Measurements from ENCODE around the gene MARK3. TPM values are rescaled to one million over a fixed set of nuclear protein-coding genes. Genes with fewer than 3 reads are reported as not detected.
A peak's percentile ranks its signal among the peaks of the same experiment; 100 is the strongest.

MARK3 gene
- total and polyA plus RNA-seq, 2 donors: 44.4 to 130 TPM

DNA sequence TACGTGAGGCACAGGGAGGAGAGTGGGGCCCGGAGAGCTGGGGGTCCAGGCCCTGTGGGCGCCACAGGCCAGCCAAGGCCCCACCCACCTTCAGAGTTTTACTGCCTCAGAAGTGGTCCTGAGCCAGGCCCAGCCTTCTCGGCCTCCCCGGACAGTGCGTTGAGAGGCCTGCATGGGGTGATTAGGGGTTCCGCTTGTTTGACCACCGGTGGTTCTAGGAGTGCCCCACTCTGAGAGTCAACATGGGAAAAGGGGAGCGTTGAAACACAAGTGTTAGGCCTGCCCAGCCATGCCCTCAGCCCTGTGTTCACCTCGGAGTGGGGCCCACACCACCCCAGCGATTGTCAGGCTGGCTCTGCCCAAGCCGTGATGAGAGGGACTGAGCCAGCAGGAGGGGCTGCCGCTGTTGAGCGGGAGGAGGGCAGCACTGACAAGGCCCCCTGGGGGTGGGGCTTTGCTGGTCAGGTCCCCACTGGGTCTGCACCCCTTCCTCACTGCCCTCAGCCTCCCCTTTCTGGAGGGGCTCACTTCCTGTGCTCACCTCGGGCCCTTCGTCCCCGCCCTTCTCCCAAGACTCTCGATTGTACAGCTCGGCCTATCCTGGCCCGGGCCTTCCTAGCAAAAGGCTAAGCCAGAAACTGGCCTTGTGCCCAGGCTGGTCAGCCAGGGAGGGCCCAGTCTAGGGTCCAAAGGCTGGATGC, 132.7 kb downstream of the MARK3 start:
- H3K4me3 ChIP-seq (ENCODE audit: low read depth, low read length): no peak overlapping the region

DNA sequence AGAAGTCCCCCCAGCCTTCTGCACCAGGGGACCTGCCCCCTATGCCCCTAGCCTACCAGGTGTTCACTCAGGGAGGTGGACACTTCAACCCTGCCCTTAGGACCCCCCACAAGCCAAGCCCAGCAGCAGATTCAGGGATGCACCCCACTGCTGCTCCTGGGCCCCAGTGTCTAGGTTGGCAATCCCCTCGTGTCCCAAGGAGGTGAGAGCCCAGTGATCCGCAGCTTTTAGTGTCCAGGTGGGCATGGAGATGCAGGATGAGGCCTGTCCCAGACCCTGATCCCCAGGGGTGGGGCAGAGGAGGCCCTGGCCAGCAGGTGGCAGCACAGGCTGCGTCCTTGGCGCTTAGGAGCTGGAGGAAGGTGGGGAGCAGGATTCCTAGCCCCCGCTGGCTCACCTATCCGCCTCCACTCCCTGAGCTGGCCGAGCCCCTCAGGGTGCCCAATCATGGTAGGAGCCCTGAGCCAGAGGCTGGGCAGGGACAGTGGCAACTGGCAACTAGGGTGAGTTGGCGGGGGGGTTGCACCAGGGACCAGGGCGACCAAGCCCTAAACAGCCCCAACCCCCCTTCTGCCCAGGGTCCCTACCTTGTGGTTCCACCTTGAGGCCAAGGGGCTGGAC, 133.3 kb downstream of the MARK3 start:
- WGBS: 36% methylated on average over 9 of the region's 9 CpGs
- no peak for DNase-seq (ENCODE audit: extremely low spot score)
- no peak overlapping the region for H3K27ac ChIP-seq (ENCODE audit: low read depth)

More for the DNA sequence above, 132.7 kb downstream of the MARK3 start:
- Histone ChIP-seq H3K27ac (ENCODE audit: low read depth) (no peak overlapping the region), H3K36me3 (ENCODE audit: insufficient read depth) (no peaks in the 10 kb centered on the region), H3K4me1 (ENCODE audit: insufficient read depth) (no peaks in the 10 kb centered on the region)
- 20% methylated on average over 20 of the region's 20 CpGs for WGBS
- DNase-seq (ENCODE audit: extremely low spot score): no peak

DNA sequence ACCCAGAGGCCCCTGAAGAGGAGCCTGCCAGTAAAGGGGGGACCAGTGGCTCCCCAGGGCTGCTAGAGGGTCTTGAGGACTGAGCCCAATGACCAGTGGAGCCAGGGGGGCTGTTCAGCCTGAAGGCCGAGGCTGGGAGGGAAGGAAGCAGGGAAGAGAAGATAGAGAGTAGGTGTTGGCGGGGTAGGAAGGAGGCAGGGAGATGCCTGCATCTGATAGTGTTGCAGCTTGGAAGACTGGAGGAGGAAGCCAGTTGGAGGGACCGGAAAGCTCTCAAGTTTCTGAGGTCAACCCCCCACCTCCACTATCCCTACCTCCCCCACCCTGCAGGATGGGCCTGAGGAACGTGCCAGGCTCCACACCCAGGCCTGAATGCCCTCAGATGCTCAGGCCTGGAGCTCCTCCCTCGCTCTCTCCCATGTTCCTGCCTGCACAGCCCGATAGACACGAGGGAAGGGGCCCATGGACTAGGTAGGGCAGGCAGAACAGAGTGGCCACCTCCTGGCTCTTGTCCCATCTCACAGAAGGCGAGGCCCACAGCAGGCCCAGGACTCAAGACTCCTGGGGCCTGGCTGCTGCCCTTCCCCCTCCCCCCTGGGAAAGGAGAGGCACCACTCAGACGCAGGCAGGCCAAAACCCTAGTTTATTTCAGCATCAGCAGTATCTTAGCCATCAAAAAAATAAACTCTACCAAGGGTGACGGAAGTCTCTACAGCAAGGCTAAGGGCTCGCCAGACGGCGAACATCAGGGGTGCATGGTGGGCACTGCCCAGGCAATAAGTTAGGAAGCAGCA, 134.0 kb downstream of the MARK3 start:
- no peaks in the 10 kb centered on the region for H3K4me1 ChIP-seq (ENCODE audit: insufficient read depth)
- no peak overlapping the region for H3K4me3 ChIP-seq (ENCODE audit: low read depth, low read length)
- WGBS: 27% methylated on average over 13 of the region's 13 CpGs
- no peak for DNase-seq (ENCODE audit: extremely low spot score)
- H3K27ac ChIP-seq (ENCODE audit: low read depth): no peak overlapping the region
- no peaks in the 10 kb centered on the region for H3K36me3 ChIP-seq (ENCODE audit: insufficient read depth)

More for the DNA sequence above, 133.3 kb downstream of the MARK3 start:
- Histone ChIP-seq H3K4me3 (ENCODE audit: low read depth, low read length) (no peak overlapping the region), H3K36me3 (ENCODE audit: insufficient read depth) (no peaks in the 10 kb centered on the region), H3K4me1 (ENCODE audit: insufficient read depth) (no peaks in the 10 kb centered on the region)

DNA sequence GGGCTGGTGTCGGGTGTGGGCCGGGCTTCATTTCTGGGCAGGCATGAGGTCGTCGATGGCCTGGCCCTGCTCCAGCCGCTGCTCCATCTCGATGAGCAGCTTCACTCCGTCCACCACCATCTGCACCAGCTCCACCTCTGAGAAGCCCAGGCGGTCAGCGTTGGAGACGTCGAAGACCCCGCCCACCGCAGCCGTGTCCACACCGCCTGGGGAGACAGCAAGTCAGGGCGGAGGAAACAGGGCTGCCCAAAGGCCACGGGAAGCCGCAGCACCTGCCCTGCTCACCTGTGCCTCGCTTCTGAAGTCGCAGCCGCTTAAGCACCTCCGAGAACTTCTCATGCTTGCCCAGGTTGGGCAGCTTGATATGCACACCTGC, 134.6 kb downstream of the MARK3 start:
- WGBS: 49% methylated on average over 22 of the region's 22 CpGs
- DNase-seq (ENCODE audit: extremely low spot score): no peak
- peak overlapping the region; percentile 12 for H3K27ac ChIP-seq (ENCODE audit: low read depth)
- H3K36me3 ChIP-seq (ENCODE audit: insufficient read depth): no peaks in the 10 kb centered on the region
- no peak overlapping the region for H3K4me3 ChIP-seq (ENCODE audit: low read depth, low read length)
- H3K4me1 ChIP-seq (ENCODE audit: insufficient read depth): no peaks in the 10 kb centered on the region

DNA sequence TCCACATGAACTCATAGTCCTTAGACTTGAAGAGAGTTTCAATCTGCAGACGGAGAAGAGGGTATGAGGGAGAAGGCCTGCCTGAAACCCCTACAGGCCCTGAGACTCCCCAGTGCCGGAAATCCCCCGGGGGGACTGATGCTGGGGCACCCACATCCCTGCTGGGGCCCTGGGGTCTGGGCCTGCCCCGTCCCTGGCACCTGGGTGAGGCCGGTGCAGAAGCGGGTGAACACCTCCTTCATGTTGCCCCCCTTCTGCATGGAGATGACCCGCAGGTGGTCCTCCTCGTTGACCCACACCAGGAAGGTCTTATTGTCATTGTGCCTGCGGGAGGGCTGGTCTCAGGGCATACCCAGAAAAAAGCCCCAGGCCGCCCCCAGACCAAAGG, 135.0 kb downstream of the MARK3 start:
- no peak for DNase-seq (ENCODE audit: extremely low spot score)
- Histone ChIP-seq H3K27ac (ENCODE audit: low read depth) (peak overlapping the region; percentile 12), H3K4me3 (ENCODE audit: low read depth, low read length) (no peak overlapping the region), H3K36me3 (ENCODE audit: insufficient read depth) (no peaks in the 10 kb centered on the region), H3K4me1 (ENCODE audit: insufficient read depth) (no peaks in the 10 kb centered on the region)
- WGBS: 59% methylated on average over 10 of the region's 10 CpGs

DNA sequence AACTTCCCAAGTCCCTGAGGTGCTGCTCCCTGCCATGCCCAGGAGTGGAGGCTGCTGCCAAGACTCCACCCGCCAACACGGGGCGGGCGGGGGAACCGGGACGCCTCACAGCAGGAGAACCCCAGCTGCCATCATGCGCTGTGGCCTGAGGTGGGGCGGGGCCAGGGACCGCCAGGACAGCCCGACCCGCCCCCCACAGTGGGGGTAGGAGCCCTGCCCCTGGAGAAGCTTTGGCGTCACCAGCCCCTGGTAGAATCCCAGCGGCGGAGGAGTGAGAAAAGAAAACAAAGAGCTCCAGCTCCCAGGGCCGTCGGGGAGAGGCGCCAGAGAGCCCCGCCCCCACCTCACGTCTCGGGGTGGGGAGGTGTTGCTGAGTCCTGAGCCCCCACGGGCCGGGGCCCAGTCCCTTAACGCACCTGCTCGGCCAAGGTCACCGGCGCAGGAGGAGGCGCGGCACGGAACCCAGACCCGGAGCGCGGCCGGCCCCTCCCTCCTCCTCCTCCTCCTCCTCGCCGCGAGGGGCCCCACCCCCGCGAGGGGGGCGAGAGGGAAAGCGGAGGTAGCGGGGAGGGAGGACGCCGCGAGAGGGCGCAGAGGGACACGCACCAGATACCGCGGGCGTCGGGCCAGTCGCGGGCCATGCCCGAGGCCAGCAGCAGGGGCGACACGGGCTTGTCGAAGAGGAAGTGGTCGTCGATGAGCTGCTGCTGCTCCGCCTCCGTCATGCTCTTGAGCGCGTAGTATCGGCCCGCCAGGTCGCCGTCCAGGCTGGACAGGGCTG, 135.6 kb downstream of the MARK3 start:
- H3K4me1 ChIP-seq (ENCODE audit: insufficient read depth): no peaks in the 10 kb centered on the region
- H3K27ac ChIP-seq (ENCODE audit: low read depth): peak overlapping the region; percentile 53
- H3K4me3 ChIP-seq (ENCODE audit: low read depth, low read length): peak overlapping the region; percentile 58
- no peak for DNase-seq (ENCODE audit: extremely low spot score)
- H3K36me3 ChIP-seq (ENCODE audit: insufficient read depth): no peaks in the 10 kb centered on the region
- 3% methylated on average over 62 of the region's 66 CpGs for WGBS

DNA sequence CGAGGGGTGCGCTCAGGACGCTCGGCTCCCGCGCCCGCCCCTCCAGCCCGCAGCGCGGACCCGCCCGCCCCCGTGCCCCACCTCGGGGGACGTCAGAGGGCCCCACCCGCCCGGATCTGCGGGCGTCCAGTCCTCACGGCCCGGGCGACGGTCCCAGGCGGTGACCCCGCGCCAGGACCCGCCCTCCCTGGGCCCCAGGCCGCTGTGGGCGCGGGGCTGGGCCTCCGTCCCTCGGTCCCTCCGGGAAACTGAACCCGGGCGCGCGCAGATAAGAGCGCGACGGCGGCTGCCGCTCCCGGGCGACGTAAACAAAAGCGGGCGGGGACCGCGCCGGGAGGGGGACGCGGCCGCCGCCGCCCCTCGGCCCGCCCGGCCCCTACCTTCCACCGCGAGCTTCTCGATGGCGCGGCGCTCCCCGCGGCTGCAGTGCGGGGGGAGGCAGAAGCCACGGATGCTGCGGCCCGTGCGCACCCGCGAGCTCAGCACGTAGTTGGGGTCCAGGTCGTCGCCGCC, 136.3 kb downstream of the MARK3 start:
- Histone ChIP-seq H3K27ac (ENCODE audit: low read depth) (peak overlapping the region; percentile 64), H3K36me3 (ENCODE audit: insufficient read depth) (no peaks in the 10 kb centered on the region), H3K4me3 (ENCODE audit: low read depth, low read length) (peak overlapping the region; percentile 58), H3K4me1 (ENCODE audit: insufficient read depth) (no peaks in the 10 kb centered on the region)
- WGBS: under 1% methylated on average over 77 of the region's 77 CpGs
- DNase-seq (ENCODE audit: extremely low spot score): no peak

DNA sequence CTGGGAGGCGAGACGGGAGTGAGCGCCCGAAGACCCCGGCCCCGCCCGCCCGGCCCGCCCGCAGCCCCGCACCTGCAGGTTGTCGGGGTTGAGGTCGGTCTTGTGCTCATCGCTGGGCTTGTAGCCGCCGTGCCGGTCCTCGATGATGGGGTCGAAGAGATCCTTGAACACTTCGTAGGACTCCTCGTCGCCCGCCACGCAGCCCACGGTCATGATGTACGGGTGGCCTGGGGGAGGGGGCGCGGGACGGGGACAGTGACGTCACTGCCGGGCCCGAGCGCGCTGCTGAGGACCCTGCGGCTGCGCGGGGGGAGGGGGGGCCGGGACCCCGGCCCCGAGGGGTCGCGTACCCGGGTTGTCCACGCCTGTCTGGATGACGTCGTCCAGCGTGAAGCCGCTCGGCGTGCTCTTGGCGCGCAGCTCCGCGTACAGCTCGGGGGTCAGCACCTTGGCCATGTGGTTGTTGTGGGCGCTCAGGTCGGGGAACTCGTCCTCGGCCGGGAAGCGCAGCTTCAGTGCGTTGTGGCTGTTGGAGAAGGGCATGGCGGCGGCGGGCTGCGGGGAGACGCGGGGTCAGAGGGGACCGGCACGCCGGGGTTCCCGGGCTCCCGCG, 136.8 kb downstream of the MARK3 start:
- DNase-seq (ENCODE audit: extremely low spot score): no peak
- peak overlapping the region; percentile 64 for H3K27ac ChIP-seq (ENCODE audit: low read depth)
- H3K4me1 ChIP-seq (ENCODE audit: insufficient read depth): no peaks in the 10 kb centered on the region
- WGBS: under 1% methylated on average over 74 of the region's 74 CpGs
- peak overlapping the region; percentile 58 for H3K4me3 ChIP-seq (ENCODE audit: low read depth, low read length)
- H3K36me3 ChIP-seq (ENCODE audit: insufficient read depth): no peaks in the 10 kb centered on the region

DNA sequence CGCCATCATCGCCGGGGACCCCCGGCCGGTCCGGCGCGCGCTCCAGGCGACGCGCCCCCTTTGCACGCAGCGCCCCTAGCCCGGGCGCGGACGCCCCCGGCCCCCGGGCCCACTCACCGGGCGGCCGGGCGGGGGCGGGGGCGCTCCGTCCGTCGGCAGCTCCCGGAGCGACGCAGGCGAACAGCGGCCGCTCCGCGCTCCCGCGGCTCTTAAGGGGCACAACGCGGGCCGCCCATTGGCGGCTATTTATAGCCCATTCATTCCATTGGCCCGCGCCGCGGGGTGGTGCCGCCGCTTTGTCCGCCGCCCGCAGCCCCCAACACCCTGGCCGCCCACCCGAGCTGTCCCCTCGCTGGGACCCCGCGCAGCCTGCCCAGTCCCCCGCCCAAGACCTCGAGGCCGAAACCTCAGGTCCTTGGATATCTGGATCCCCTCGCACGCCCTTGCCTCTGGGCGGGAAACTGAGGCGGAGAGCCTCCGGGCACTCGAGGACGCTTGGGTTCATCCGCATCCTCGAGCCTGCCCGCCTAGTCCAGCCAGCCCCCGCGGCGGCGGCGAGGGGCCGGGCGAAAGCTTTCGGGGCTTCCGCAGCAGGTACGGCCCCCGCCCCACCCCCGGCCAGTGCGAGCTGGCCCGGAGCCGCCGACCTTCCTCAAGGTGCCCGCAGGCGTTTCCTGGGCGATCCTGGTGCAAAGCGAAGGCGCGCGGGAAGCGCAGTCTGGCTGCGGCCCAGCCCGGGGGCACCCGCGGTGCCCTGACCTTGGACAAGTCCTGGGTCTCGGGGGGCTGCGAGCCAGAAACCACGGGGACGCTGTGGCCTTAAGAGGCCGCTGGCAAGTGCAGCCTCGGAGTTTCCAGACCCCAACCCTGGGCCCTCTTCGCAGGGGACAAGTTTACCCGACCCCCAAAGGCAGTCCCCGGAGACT, 137.7 kb downstream of the MARK3 start, which contains the start of gene CKB:
TSS of gene CKB (minus strand) at position 182 of the 926 bp plus-strand sequence. CDS start 337 bp downstream, outside the sequence.
- Histone ChIP-seq H3K27ac (ENCODE audit: low read depth) (peak within 1 kb of the TSS; percentile 64), H3K4me3 (ENCODE audit: low read depth, low read length) (peak within 1 kb of the TSS; percentile 58), H3K36me3 (ENCODE audit: insufficient read depth) (no peaks in the 10 kb centered on the region), H3K4me1 (ENCODE audit: insufficient read depth) (peaks cover 2% of the 10 kb centered on the region)
- DNase-seq (ENCODE audit: extremely low spot score): no peak
- 4% methylated on average over 107 of the region's 107 CpGs for WGBS

DNA sequence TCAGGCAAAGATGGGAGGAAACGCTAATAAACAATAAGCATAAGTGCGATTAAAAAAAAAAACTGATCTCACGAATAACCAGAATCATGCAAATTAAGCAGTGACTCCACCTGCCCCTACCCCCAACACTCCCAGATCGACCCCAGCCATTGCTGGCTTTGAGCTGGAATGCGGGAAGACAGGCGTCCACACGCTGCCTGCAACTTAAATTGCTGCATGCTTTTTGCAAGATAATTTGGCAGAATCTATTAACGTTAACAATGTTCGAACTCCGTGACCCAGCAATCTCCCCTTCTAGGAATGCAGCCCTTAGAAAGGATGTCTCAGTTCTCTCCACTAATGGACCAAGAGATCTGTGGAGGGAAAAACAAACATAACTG, 138.3 kb downstream of the MARK3 start:
- DNase-seq (ENCODE audit: extremely low spot score): no peak
- Histone ChIP-seq H3K36me3 (ENCODE audit: insufficient read depth) (no peaks in the 10 kb centered on the region), H3K4me3 (ENCODE audit: low read depth, low read length) (no peak overlapping the region), H3K27ac (ENCODE audit: low read depth) (no peak overlapping the region), H3K4me1 (ENCODE audit: insufficient read depth) (peaks cover 2% of the 10 kb centered on the region)
- WGBS: 66% methylated on average over 10 of the region's 10 CpGs

DNA sequence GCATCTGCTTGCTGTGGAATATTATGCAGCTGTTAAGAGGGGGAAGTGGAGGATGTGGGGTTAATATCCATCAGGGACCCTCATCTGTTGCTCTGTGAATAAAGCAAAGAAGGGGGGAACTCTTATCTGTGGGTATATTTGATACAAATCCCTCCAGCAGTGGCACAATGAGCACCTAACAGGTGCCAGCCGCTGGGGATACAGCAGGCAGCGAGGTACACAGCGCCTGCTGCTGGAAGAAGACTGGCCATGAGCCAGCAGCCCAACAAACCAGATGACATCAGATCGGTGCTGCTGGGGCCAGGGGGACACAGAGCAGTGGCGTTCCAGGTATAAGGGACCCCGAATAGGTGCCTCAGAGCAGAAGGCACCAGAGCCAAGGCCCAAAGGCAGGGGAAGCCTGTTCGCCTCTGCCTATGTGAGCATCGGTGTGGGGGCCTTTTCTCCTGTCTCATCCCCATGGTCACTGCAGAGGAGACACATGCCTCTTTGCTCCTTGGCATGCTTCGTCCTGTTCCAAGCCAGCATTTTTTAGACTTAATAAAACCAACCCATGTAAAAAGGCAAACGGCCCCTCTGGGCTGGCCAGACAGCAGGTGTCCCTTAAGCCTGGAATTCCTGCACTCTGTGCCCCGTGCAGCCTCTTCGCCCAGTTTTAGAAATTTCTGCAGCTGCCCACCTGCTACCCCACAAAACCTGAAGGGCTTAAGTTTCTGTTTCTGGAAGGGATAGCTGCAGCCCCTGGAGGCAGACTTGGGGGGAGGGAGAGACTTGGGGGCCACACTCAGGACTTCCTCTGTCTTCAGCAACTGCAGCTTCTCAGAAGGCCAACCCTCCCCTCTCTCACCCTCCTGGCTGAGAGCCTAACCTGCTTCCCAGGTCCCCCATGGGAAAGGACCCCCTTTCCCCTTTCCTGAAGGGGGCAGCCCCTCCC, 139.1 kb downstream of the MARK3 start:
- no peak overlapping the region for H3K4me3 ChIP-seq (ENCODE audit: low read depth, low read length)
- no peaks in the 10 kb centered on the region for H3K36me3 ChIP-seq (ENCODE audit: insufficient read depth)
- no peak for DNase-seq (ENCODE audit: extremely low spot score)
- H3K27ac ChIP-seq (ENCODE audit: low read depth): no peak overlapping the region
- WGBS: 70% methylated on average over 12 of the region's 12 CpGs
- peaks cover 2% of the 10 kb centered on the region for H3K4me1 ChIP-seq (ENCODE audit: insufficient read depth)
